HEK293 (cell line): Measurements from ENCODE around the gene EIF4G1.

Source experiments
- CTCF ChIA-PET: fragments of 350-600 bp; formaldehyde crosslinking; extraction: SDS; loops from one replicate; lab custom pipeline; 2021; ENCODE audit warnings: antibody characterized with exemption; lab: Yijun Ruan, JAX
- POLR2A ChIA-PET: fragments of 300-600 bp; formaldehyde crosslinking; extraction: SDS; loops from one replicate; lab custom pipeline; 2020; ENCODE audit warnings: antibody characterized with exemption, inconsistent platforms; lab: Yijun Ruan, JAX
- H3K27ac ChIP-seq: fragments of 200-500 bp; sonication (Bioruptor generic); 2 replicates; pipeline ENCODE4 v1.5.1; 2014; ENCODE audit warnings: low read depth, low read length, control low read depth, inconsistent platforms; ENCODE audit errors: extremely low read depth
- H3K36me3 ChIP-seq, 2 experiments: fragments of 200-500 bp in 1 of 2; sonication (Bioruptor generic) in 1 of 2; 1 replicate in 1 of 2; 2 replicates in 1 of 2; pipeline ENCODE4 v1.5.1; 2014 to 2017; ENCODE audit warnings: inconsistent platforms in 2 of 2, low read length in 2 of 2; ENCODE audit not compliant: control insufficient read depth in 2 of 2, insufficient read depth in 1 of 2
- H3K4me1 ChIP-seq: fragments of 200-500 bp; sonication (Bioruptor generic); 2 replicates; pipeline ENCODE4 v1.5.1; 2014; ENCODE audit warnings: mild to moderate bottlenecking, low read length, inconsistent platforms; ENCODE audit not compliant: control insufficient read depth, insufficient read depth
- H3K4me3 ChIP-seq: 2 replicates; pipeline ENCODE4 v1.5.1; 2011; ENCODE audit warnings: low read depth, mild to moderate bottlenecking, control low read depth, low read length, moderate library complexity
- H3K9me3 ChIP-seq: fragments of 200-500 bp; sonication (Bioruptor generic); 2 replicates; pipeline ENCODE4 v1.5.1; 2014; ENCODE audit warnings: low read depth, low read length, inconsistent platforms; ENCODE audit not compliant: control insufficient read depth, insufficient read depth
- ATF2 ChIP-seq: fragments of 450-650 bp; formaldehyde crosslinking; IDR thresholded peaks from 2 replicates; pipeline ENCODE4 v1.5.1; 2016; ENCODE audit warnings: missing biosample characterization, missing genetic modification characterization, low read depth
- FEZF1 ChIP-seq: fragments of 450-650 bp; formaldehyde crosslinking; IDR thresholded peaks from 2 replicates; pipeline ENCODE4 v1.5.1; 2016; ENCODE audit warnings: missing biosample characterization, missing genetic modification characterization
- KLF16 ChIP-seq: fragments of 450-650 bp; formaldehyde crosslinking; IDR thresholded peaks from 2 replicates; pipeline ENCODE4 v1.5.1; 2017; ENCODE audit warnings: missing biosample characterization, missing genetic modification characterization
- PRDM1 ChIP-seq: fragments of 450-650 bp; formaldehyde crosslinking; IDR thresholded peaks from 2 replicates; pipeline ENCODE4; 2016; ENCODE audit warnings: missing biosample characterization, missing genetic modification characterization
- SP2 ChIP-seq: fragments of 450-650 bp; formaldehyde crosslinking; IDR thresholded peaks from 2 replicates; pipeline ENCODE4 v1.5.1; 2016; ENCODE audit warnings: missing biosample characterization, missing genetic modification characterization
- SP7 ChIP-seq: fragments of 450-650 bp; formaldehyde crosslinking; IDR thresholded peaks from 2 replicates; pipeline ENCODE4 v1.5.1; 2016; ENCODE audit warnings: missing biosample characterization, missing genetic modification characterization
- WT1 ChIP-seq: fragments of 450-650 bp; formaldehyde crosslinking; IDR thresholded peaks from 2 replicates; pipeline ENCODE4 v1.5.1; 2016; ENCODE audit warnings: missing biosample characterization, missing genetic modification characterization
- ZBTB49 ChIP-seq: fragments of 450-650 bp; formaldehyde crosslinking; IDR thresholded peaks from 2 replicates; pipeline ENCODE4 v1.5.1; 2016; ENCODE audit warnings: missing biosample characterization, missing genetic modification characterization, low read depth
- ZIC2 ChIP-seq: fragments of 450-650 bp; formaldehyde crosslinking; IDR thresholded peaks from 2 replicates; pipeline ENCODE4 v1.5.1; 2016; ENCODE audit warnings: missing biosample characterization, missing genetic modification characterization
- ZNF335 ChIP-seq: fragments of 450-650 bp; formaldehyde crosslinking; conservative IDR thresholded peaks from 2 replicates; pipeline ENCODE4 v1.5.1; 2016; ENCODE audit warnings: missing biosample characterization, missing genetic modification characterization
- ZNF366 ChIP-seq: fragments of 450-650 bp; formaldehyde crosslinking; conservative IDR thresholded peaks from 2 replicates; pipeline ENCODE4 v1.5.1; 2016; ENCODE audit warnings: missing biosample characterization, missing genetic modification characterization
- ZNF600 ChIP-seq: fragments of 450-650 bp; formaldehyde crosslinking; IDR thresholded peaks from 2 replicates; pipeline ENCODE4 v1.5.1; 2016; ENCODE audit warnings: missing biosample characterization, missing genetic modification characterization
- ZNF626 ChIP-seq: fragments of 450-650 bp; sonication (Bioruptor Pico); formaldehyde crosslinking; IDR thresholded peaks from 2 replicates; pipeline ENCODE4 v1.5.1; 2018; ENCODE audit warnings: missing biosample characterization, missing genetic modification characterization, inconsistent platforms
- ZNF791 ChIP-seq: fragments of 450-650 bp; formaldehyde crosslinking; IDR thresholded peaks from 2 replicates; pipeline ENCODE4 v1.5.1; 2016; ENCODE audit warnings: missing biosample characterization, missing genetic modification characterization
- TF ChIP-seq, protein P1 (sequence below): fragments of 450-650 bp; formaldehyde crosslinking; IDR thresholded peaks from 2 replicates; pipeline ENCODE4 v1.5.1; 2016; ENCODE audit warnings: missing biosample characterization, missing genetic modification characterization, borderline replicate concordance

The EIF4G1 gene

DNA sequence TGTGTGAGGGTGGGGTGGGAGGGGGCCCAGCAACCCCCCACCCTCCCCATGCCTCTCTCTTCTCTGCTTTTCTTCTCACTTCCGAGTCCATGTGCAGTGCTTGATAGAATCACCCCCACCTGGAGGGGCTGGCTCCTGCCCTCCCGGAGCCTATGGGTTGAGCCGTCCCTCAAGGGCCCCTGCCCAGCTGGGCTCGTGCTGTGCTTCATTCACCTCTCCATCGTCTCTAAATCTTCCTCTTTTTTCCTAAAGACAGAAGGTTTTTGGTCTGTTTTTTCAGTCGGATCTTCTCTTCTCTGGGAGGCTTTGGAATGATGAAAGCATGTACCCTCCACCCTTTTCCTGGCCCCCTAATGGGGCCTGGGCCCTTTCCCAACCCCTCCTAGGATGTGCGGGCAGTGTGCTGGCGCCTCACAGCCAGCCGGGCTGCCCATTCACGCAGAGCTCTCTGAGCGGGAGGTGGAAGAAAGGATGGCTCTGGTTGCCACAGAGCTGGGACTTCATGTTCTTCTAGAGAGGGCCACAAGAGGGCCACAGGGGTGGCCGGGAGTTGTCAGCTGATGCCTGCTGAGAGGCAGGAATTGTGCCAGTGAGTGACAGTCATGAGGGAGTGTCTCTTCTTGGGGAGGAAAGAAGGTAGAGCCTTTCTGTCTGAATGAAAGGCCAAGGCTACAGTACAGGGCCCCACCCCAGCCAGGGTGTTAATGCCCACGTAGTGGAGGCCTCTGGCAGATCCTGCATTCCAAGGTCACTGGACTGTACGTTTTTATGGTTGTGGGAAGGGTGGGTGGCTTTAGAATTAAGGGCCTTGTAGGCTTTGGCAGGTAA, 31.1 kb downstream of the EIF4G1 start (continued):
- TF ChIP-seq ATF2 (tag by site-specific recombination) (no peak), SP7 (tag by site-specific recombination) (peak; percentile 50; the same call in 1 of the 2 replicates), KLF16 (tag by site-specific recombination) (no peak), PRDM1 (tag by site-specific recombination) (peak; percentile 68), ZNF335 (tag by site-specific recombination) (peak; percentile 45), ZNF600 (peak; percentile 50; the same call in 1 of the 2 replicates), ZNF791 (tag by site-specific recombination) (no peak), ZIC2 (tag by site-specific recombination) (peak; percentile 89), SP2 (peak; percentile 22), WT1 (0 out of 2 replicates have a peak, but pooled peaks have one; percentile 31), ZNF366 (tag by site-specific recombination) (peak; percentile 44; the same call in 1 of the 2 replicates), ZNF626 (tag by site-specific recombination) (no peak)
- TF ChIP-seq, protein P1, sequence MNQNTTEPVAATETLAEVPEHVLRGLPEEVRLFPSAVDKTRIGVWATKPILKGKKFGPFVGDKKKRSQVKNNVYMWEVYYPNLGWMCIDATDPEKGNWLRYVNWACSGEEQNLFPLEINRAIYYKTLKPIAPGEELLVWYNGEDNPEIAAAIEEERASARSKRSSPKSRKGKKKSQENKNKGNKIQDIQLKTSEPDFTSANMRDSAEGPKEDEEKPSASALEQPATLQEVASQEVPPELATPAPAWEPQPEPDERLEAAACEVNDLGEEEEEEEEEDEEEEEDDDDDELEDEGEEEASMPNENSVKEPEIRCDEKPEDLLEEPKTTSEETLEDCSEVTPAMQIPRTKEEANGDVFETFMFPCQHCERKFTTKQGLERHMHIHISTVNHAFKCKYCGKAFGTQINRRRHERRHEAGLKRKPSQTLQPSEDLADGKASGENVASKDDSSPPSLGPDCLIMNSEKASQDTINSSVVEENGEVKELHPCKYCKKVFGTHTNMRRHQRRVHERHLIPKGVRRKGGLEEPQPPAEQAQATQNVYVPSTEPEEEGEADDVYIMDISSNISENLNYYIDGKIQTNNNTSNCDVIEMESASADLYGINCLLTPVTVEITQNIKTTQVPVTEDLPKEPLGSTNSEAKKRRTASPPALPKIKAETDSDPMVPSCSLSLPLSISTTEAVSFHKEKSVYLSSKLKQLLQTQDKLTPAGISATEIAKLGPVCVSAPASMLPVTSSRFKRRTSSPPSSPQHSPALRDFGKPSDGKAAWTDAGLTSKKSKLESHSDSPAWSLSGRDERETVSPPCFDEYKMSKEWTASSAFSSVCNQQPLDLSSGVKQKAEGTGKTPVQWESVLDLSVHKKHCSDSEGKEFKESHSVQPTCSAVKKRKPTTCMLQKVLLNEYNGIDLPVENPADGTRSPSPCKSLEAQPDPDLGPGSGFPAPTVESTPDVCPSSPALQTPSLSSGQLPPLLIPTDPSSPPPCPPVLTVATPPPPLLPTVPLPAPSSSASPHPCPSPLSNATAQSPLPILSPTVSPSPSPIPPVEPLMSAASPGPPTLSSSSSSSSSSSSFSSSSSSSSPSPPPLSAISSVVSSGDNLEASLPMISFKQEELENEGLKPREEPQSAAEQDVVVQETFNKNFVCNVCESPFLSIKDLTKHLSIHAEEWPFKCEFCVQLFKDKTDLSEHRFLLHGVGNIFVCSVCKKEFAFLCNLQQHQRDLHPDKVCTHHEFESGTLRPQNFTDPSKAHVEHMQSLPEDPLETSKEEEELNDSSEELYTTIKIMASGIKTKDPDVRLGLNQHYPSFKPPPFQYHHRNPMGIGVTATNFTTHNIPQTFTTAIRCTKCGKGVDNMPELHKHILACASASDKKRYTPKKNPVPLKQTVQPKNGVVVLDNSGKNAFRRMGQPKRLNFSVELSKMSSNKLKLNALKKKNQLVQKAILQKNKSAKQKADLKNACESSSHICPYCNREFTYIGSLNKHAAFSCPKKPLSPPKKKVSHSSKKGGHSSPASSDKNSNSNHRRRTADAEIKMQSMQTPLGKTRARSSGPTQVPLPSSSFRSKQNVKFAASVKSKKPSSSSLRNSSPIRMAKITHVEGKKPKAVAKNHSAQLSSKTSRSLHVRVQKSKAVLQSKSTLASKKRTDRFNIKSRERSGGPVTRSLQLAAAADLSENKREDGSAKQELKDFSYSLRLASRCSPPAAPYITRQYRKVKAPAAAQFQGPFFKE (tag by site-specific recombination), result no peak

DNA sequence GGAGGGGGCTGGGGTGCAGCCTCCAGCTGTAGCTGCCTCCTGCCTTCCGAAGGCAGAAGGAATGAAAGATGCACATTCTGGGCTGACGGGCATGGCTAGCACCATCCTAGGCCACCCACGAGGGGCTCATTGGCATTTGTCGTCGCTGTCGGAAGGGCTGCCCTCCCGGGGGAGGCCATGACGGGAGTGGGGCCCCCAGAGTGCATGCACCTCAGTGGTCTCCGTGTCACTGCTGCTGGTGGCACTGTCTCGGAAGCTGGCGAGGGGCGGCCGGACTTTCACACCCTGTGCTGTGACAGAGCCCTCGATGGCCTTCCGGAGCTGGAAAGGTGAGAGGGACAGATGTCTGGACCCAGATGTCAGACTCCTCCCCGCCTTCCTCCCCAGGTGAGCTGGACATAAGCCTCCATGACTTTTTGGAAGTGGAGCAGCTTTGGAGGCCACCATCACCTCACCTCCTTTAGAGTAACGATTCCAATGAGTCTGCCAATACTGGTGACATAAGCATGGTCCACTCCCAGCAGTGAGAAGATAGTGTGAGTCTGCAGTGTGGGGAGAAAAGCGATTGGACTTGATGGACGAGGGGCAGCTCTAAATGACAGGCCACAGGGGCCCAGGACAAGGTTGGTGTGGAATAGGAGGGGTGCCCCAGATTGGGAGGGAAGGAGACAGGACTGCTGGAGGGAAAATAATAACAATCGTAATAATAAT, 32.2 kb downstream of the EIF4G1 start:
- H3K36me3 ChIP-seq, result peaks cover 0 to 58% of the 10 kb centered on the region in 2 experiments; a peak in 1 of 3 replicates
- no peak overlapping the region for H3K27ac ChIP-seq
- POLR2A ChIA-PET, result interaction anchor here (1.5 kb wide), 1 partner anchor 14 kb away, joined by 5 read pairs; no protein-coding TSS in a partner anchor

More for the DNA sequence above, 32.2 kb downstream of the EIF4G1 start:
- H3K9me3 ChIP-seq, result no peaks in the 10 kb centered on the region
- CTCF ChIA-PET, result interaction anchor here (0.6 to 3.1 kb wide), 4 partner anchors 8 to 93 kb away, joined by 3 to 13 read pairs (median 4); partner anchors contain the start of genes CLCN2 and POLR2H
- no peaks in the 10 kb centered on the region for H3K4me1 ChIP-seq
- no peak overlapping the region for H3K4me3 ChIP-seq
- no peak for TF ChIP-seq ZBTB49 (tag by site-specific recombination)
- TF ChIP-seq FEZF1 (tag by site-specific recombination), result no peak
- TF ChIP-seq, all 188 proteins: peak for 0
